ENCODE results near the gene YAP1. TPM values are rescaled to one million over a fixed set of nuclear protein-coding genes. Genes with fewer than 3 reads are reported as not detected.
A peak's percentile ranks its signal among the peaks of the same experiment; 100 is the strongest.

YAP1 gene
- total RNA-seq, 1 donor from 2014 or later: 84.2 TPM

GRCh38 chr11:102202972-102203371 lies 92.7 kb downstream of the YAP1 start:
- no peak for DNase-seq

- DNase-seq: no peak
These were observed 93.9 kb downstream of the YAP1 start for GRCh38 chr11:102204174-102204573.

- DNase-seq: no peak
These were observed 95.6 kb downstream of the YAP1 start for GRCh38 chr11:102205805-102206204.

GRCh38 chr11:102208835-102209234 lies 98.6 kb downstream of the YAP1 start:
- DNase-seq: no peak

- DNase-seq: no peak
These were observed 104.4 kb downstream of the YAP1 start for GRCh38 chr11:102214623-102215022.

- DNase-seq: no peak
These were observed 106.3 kb downstream of the YAP1 start for GRCh38 chr11:102216433-102217075.

- no peak for DNase-seq
These were observed 110.7 kb downstream of the YAP1 start for GRCh38 chr11:102220728-102221467.

- no peak for DNase-seq
These were observed 113.6 kb downstream of the YAP1 start for GRCh38 chr11:102223859-102224258.

- DNase-seq: peak; percentile 72
These were observed 115.7 kb downstream of the YAP1 start for GRCh38 chr11:102225689-102226568.

- peak; percentile 49 for DNase-seq
These were observed 116.6 kb downstream of the YAP1 start for GRCh38 chr11:102226702-102227490.

GRCh38 chr11:102229510-102230123 lies 119.4 kb downstream of the YAP1 start:
- no peak for DNase-seq

- no peak for DNase-seq
These were observed 119.9 kb downstream of the YAP1 start for GRCh38 chr11:102230186-102230585.

GRCh38 chr11:102230911-102231310 lies 120.7 kb downstream of the YAP1 start:
- DNase-seq: no peak

- no peak for DNase-seq
These were observed 124.7 kb downstream of the YAP1 start for GRCh38 chr11:102234779-102235439.

- no peak for DNase-seq
These were observed 127.0 kb downstream of the YAP1 start for GRCh38 chr11:102237096-102237735.

GRCh38 chr11:102238391-102238821 lies 128.2 kb downstream of the YAP1 start:
- DNase-seq: no peak

GRCh38 chr11:102239448-102239847 lies 129.2 kb downstream of the YAP1 start:
- no peak for DNase-seq

- no peak for DNase-seq
These were observed 129.7 kb downstream of the YAP1 start for GRCh38 chr11:102239911-102240310.

- DNase-seq: no peak
These were observed 130.3 kb downstream of the YAP1 start for GRCh38 chr11:102240502-102240901.

GRCh38 chr11:102241026-102241425 lies 130.8 kb downstream of the YAP1 start:
- DNase-seq: no peak

GRCh38 chr11:102243399-102243884 lies 133.2 kb downstream of the YAP1 start:
- no peak for DNase-seq

Measured in dermis blood vessel endothelial cell (primary cell).